HepG2 (cell line): ENCODE data around the gene SRSF4. TPM values are rescaled to one million over a fixed set of nuclear protein-coding genes. Genes with fewer than 3 reads are reported as not detected.

ENCODE experiments used
- ATAC-seq: fragments of 200-7000 bp; cut with Tn5 transposase; 3 replicates; pipeline ENCODE4 v1.9.1; 2020; ENCODE audit warnings: mild to moderate bottlenecking, moderate library complexity
- BruUV-seq: library from RNA; stranded (reverse); fragments of 400-500 nt; replicated peaks from 2 replicates; lab custom pipeline; 2021; lab: Mats Ljungman, UMichigan
- CTCF ChIA-PET: fragments of 300-600 bp; formaldehyde crosslinking; extraction: SDS; loops from one replicate; lab custom pipeline; 2021; ENCODE audit warnings: low total read pairs, inconsistent platforms, low intra/inter-chr PET ratio; lab: Yijun Ruan, JAX
- POLR2A ChIA-PET: fragments of 350-600 bp; sonication (Branson Sonifier 250); formaldehyde crosslinking; loops from one replicate; lab custom pipeline; 2020; ENCODE audit warnings: antibody characterized with exemption, inconsistent platforms; lab: Yijun Ruan, JAX
- DNase-seq: peaks from one replicate; pipeline ENCODE4 v3.0.0-alpha.2; 2015; ENCODE audit warnings: low spot score
- FAIRE-seq: peaks from 3 replicates; lab custom pipeline; 2011; peaks lifted over from hg19 to GRCh38; lab: Jason Lieb, UNC
- H2AFZ ChIP-seq: one replicate; pipeline ENCODE4 v1.6.1; 2011; ENCODE audit warnings: low read length, inconsistent platforms
- H3K27ac ChIP-seq: fragments of 300-600 bp; 3 replicates; pipeline ENCODE4 v1.8.0; 2011; ENCODE audit warnings: mixed run types, mild to moderate bottlenecking, mixed read lengths, low read length, inconsistent platforms; ENCODE audit not compliant: insufficient read depth; ENCODE audit errors: extremely low read length
- H3K27me3 ChIP-seq, 2 experiments: fragments of 200-600 bp in 1 of 2; 2 replicates in 1 of 2; 3 replicates in 1 of 2; pipeline versions ENCODE4 v1.6.0 to v1.8.0; 2011; ENCODE audit warnings: low read length in 2 of 2, mild to moderate bottlenecking in 2 of 2, moderate library complexity in 2 of 2, inconsistent platforms in 1 of 2; ENCODE audit not compliant: insufficient read depth in 2 of 2, control insufficient read depth in 1 of 2
- H3K36me3 ChIP-seq, 2 experiments: fragments of 200-600 bp in 1 of 2; replicated peaks in 1 of 2; 2 replicates in 1 of 2; 3 replicates in 1 of 2; pipeline versions ENCODE4 v1.5.1 to v1.8.0; 2011; ENCODE audit warnings: low read length in 2 of 2, inconsistent platforms in 1 of 2; ENCODE audit not compliant: insufficient read depth in 2 of 2, control insufficient read depth in 1 of 2
- H3K4me1 ChIP-seq: 2 replicates; pipeline ENCODE4 v1.5.1; 2012; ENCODE audit warnings: low read length, inconsistent platforms; ENCODE audit not compliant: insufficient read depth
- H3K4me2 ChIP-seq: 2 replicates; pipeline ENCODE4 v1.6.0; 2011; ENCODE audit warnings: low read depth, low read length, inconsistent platforms
- H3K4me3 ChIP-seq, 3 experiments: fragments of 200-600 bp in 1 of 3; sonication (generic), shearing (Covaris generic) in 1 of 3; replicated peaks in 1 of 3; 2 replicates each; pipeline ENCODE4 v1.5.1; 2011 to 2016; ENCODE audit warnings: low read length in 3 of 3, inconsistent platforms in 2 of 3, low read depth in 2 of 3, mild to moderate bottlenecking in 2 of 3, control low read depth in 1 of 3, mixed read lengths in 1 of 3; ENCODE audit not compliant: insufficient read depth in 1 of 3
- H3K79me2 ChIP-seq: one replicate; pipeline ENCODE4 v1.6.1; 2011; ENCODE audit warnings: low read length, inconsistent platforms; ENCODE audit not compliant: insufficient read depth
- H3K9ac ChIP-seq: 2 replicates; pipeline ENCODE4 v1.6.0; 2011; ENCODE audit warnings: mild to moderate bottlenecking, low read depth, low read length, inconsistent platforms; ENCODE audit not compliant: insufficient read depth
- H3K9me3 ChIP-seq: 2 replicates; pipeline ENCODE4 v1.5.1; 2012; ENCODE audit warnings: mild to moderate bottlenecking, low read length
- H4K20me1 ChIP-seq: 2 replicates; pipeline ENCODE4 v1.6.0; 2011; ENCODE audit warnings: inconsistent platforms, mild to moderate bottlenecking, low read length, moderate library complexity; ENCODE audit not compliant: insufficient read depth
- ATAD3A ChIP-seq: sonication (generic); formaldehyde crosslinking; IDR thresholded peaks from 2 replicates; pipeline ENCODE4 v1.4.0; 2020; ENCODE audit warnings: missing genetic modification reagents
- CENPT ChIP-seq: sonication (generic); formaldehyde crosslinking; IDR thresholded peaks from 2 replicates; pipeline ENCODE4 v1.8.0; 2022; ENCODE audit warnings: low read depth, mild to moderate bottlenecking, moderate library complexity, missing genetic modification reagents
- HNRNPL ChIP-seq: fragments of 200-400 bp; formaldehyde crosslinking; IDR thresholded peaks from 2 replicates; pipeline ENCODE4 v1.6.1; 2017; ENCODE audit warnings: mild to moderate bottlenecking, low read depth, low read length
- HOXA9 ChIP-seq: sonication (generic); formaldehyde crosslinking; IDR thresholded peaks from 2 replicates; pipeline ENCODE4 v1.8.1; 2022; ENCODE audit warnings: missing genetic modification reagents, mild to moderate bottlenecking, moderate library complexity, borderline replicate concordance
- MATR3 ChIP-seq: sonication (generic); formaldehyde crosslinking; IDR thresholded peaks from 2 replicates; pipeline ENCODE4 v1.4.0; 2020; ENCODE audit warnings: missing genetic modification reagents
- NCOA2 ChIP-seq: sonication (generic); formaldehyde crosslinking; IDR thresholded peaks from 2 replicates; pipeline ENCODE4 v1.8.0; 2022; ENCODE audit warnings: inconsistent platforms
- SSRP1 ChIP-seq: IDR thresholded peaks from 2 replicates; pipeline ENCODE4 v1.6.1; 2016; ENCODE audit warnings: control low read depth
- ZC3H13 ChIP-seq: sonication (generic); formaldehyde crosslinking; IDR thresholded peaks from 2 replicates; pipeline ENCODE4 v1.8.1; 2023; ENCODE audit warnings: mild to moderate bottlenecking, missing genetic modification reagents, moderate library complexity
- ZFP37 ChIP-seq: sonication (generic); formaldehyde crosslinking; IDR thresholded peaks from 2 replicates; pipeline ENCODE4 v1.4.0; 2020; ENCODE audit warnings: missing genetic modification reagents, borderline replicate concordance
- ZNF124 ChIP-seq: sonication (generic); formaldehyde crosslinking; IDR thresholded peaks from 2 replicates; pipeline ENCODE4 v1.4.0; 2020; ENCODE audit warnings: missing genetic modification reagents
- ZNF251 ChIP-seq: sonication (generic); formaldehyde crosslinking; IDR thresholded peaks from 2 replicates; pipeline ENCODE4 v1.9.0; 2021; ENCODE audit warnings: mild to moderate bottlenecking, missing genetic modification reagents
- ZNF44 ChIP-seq: sonication (generic); formaldehyde crosslinking; IDR thresholded peaks from 2 replicates; pipeline ENCODE4 v1.5.1; 2020; ENCODE audit warnings: mild to moderate bottlenecking, missing genetic modification reagents
- WGBS: methylation state at CpG from one replicate; pipeline ENCODE4 v1.1.6; 2017; ENCODE audit warnings: low lambda C conversion rate; 5-methylcytosine and 5-hydroxymethylcytosine counted together
- in situ Hi-C: cut with HindIII; loops from 2 replicates; pipeline ENCODE4 v1.10.0; 2017; ENCODE audit warnings: low pct_unique_long_range_greater_than_20kb; ENCODE audit not compliant: extremely low pct_ligation_motif_present
- intact Hi-C: fragments of 100-400 bp; cut with micrococcal nuclease; formaldehyde crosslinking; loops from one replicate; pipeline ENCODE4 v1.10.0; 2022; ENCODE audit not compliant: unreplicated experiment
- polyA plus RNA-seq, 8 experiments: library from polyadenylated mRNA; depleted of rRNA in 3 of 8; stranded (reverse) in 7 of 8; unstranded in 1 of 8; fragments of >200 nt; fragmentation: Illumina TruSeq in 4 of 8; extraction: Trizol in 4 of 8; gene quantifications; 2 replicates each; pipeline versions ENCODE4 v1.2.1 to v1.2.3, GENCODE V29; 2011 to 2016; ENCODE audit warnings: low read depth in 4 of 8, missing spikeins in 1 of 8, mixed read lengths in 1 of 8; ENCODE audit not compliant: insufficient read depth in 1 of 8
- total RNA-seq, 5 experiments: library from RNA; depleted of rRNA; stranded (reverse); fragments of >200 nt; fragmentation: Illumina TruSeq; extraction: Trizol; gene quantifications; 2 replicates each; pipeline ENCODE4 v1.2.3, GENCODE V29; 2016; ENCODE audit warnings: low read depth in 1 of 5
- TF ChIP-seq, protein P1 (sequence below): IDR thresholded peaks from 2 replicates; pipeline ENCODE4 v1.6.1; 2012; ENCODE audit warnings: low read depth, low read length, improper control_type of control experiment
- TF ChIP-seq, protein P2 (sequence below): sonication (generic); formaldehyde crosslinking; IDR thresholded peaks from 2 replicates; pipeline ENCODE4 v1.4.0; 2020; ENCODE audit warnings: missing genetic modification reagents, mild to moderate bottlenecking, borderline replicate concordance
- TF ChIP-seq, protein P3 (sequence below): IDR thresholded peaks from 2 replicates; pipeline ENCODE4 v1.6.1; 2016; ENCODE audit warnings: missing biosample characterization, missing genetic modification reagents, low read depth

SRSF4 gene
- total and polyA plus RNA-seq, 2 of the 13 experiments (the other 11 are each of a cell fraction or from before 2014, with no cell fraction given): 37.7 to 50.9 TPM

DNA sequence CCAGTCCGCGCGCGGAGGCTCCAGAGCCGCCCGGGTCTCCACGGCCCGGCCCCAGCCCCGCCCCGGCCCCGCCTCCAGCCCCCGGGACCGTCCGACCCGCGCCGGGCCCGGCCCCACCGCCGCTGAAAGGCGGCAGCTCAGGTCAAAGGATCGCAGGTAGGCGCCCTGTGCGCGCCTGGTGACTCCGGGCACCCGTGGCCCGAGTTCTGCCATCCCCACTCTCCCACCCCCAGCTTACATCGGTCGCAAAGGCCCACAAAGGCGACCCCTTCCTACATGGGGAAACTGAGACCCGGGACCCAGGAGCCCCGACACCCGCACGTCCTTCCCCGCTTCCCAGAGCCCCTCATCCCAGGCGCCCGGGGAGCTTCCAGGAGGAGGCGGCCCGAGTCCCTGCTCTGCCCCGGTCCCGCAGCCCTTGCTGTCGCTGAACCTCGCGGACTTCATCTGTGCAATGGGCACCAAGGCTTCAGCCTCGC, 57.8 kb downstream of the SRSF4 start, which contains the start of gene TMEM200B (continued):
- TF ChIP-seq ZC3H13 (CRISPR knock-in tag) (0 out of 2 replicates have a peak, but pooled peaks have one; percentile 54), HOXA9 (CRISPR knock-in tag) (0 out of 2 replicates have a peak, but pooled peaks have one; percentile 27)

DNA sequence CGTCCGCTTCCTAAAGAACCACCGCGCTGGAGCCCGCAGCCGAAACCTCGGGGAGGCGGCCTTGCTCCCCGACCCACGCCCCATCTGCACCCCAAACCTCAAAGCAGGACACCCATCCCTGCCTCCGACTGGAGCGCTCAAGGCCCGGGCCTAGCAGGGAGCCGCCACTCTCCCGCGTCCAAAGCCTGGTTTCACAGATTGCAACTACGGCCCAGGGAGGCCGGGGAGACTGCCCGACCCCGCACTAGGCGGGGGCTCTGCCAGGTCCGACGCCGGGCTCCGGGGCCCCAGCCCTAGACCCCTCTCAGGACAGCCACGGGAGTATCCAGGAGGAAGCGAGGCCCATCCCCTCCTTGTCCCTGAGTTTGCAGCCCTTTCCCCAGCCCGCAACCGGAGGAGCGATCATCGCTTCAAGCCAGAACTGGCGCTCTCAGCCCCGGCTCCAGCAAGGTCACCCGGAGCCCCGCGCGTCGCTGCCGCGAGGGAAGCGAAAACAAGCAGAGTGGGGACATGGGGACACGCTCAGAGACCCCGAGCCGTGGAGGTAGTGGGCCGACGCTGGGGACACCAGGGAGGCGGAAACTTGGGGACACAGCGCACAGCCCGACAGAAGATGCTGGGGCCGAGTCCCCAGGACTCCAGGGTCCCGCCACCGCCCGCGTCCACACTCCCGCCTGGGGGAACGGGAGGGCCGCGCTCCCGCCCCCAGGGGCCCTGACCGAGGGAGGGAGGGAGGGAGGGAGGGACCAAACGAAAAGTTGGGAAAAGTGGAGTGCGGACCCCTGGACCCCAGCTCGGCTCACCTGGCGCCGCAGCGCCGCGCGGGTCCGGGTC, 58.4 kb downstream of the SRSF4 start:
- H2AFZ ChIP-seq: no peak overlapping the region
- TF ChIP-seq NCOA2: no peak
- TF ChIP-seq, protein P1, sequence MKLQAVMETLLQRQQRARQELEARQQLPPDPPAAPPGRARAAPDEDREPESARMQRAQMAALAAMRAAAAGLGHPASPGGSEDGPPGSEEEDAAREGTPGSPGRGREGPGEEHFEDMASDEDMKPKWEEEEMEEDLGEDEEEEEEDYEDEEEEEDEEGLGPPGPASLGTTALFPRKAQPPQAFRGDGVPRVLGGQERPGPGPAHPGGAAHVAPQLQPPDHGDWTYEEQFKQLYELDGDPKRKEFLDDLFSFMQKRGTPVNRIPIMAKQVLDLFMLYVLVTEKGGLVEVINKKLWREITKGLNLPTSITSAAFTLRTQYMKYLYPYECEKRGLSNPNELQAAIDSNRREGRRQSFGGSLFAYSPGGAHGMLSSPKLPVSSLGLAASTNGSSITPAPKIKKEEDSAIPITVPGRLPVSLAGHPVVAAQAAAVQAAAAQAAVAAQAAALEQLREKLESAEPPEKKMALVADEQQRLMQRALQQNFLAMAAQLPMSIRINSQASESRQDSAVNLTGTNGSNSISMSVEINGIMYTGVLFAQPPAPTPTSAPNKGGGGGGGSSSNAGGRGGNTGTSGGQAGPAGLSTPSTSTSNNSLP: no peak
- TF ChIP-seq, protein P2, sequence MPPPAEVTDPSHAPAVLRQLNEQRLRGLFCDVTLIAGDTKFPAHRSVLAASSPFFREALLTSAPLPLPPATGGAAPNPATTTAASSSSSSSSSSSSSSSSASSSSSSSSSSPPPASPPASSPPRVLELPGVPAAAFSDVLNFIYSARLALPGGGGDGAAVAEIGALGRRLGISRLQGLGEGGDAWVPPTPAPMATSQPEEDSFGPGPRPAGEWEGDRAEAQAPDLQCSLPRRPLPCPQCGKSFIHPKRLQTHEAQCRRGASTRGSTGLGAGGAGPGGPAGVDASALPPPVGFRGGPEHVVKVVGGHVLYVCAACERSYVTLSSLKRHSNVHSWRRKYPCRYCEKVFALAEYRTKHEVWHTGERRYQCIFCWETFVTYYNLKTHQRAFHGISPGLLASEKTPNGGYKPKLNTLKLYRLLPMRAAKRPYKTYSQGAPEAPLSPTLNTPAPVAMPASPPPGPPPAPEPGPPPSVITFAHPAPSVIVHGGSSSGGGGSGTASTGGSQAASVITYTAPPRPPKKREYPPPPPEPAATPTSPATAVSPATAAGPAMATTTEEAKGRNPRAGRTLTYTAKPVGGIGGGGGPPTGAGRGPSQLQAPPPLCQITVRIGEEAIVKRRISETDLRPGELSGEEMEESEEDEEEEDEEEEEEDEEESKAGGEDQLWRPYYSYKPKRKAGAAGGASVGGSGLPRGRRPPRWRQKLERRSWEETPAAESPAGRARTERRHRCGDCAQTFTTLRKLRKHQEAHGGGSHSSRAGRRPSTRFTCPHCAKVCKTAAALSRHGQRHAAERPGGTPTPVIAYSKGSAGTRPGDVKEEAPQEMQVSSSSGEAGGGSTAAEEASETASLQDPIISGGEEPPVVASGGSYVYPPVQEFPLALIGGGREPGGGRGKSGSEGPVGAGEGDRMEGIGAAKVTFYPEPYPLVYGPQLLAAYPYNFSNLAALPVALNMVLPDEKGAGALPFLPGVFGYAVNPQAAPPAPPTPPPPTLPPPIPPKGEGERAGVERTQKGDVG (CRISPR knock-in tag): 0 out of 2 replicates have a peak, but pooled peaks have one; percentile 29
- TF ChIP-seq, protein P3, sequence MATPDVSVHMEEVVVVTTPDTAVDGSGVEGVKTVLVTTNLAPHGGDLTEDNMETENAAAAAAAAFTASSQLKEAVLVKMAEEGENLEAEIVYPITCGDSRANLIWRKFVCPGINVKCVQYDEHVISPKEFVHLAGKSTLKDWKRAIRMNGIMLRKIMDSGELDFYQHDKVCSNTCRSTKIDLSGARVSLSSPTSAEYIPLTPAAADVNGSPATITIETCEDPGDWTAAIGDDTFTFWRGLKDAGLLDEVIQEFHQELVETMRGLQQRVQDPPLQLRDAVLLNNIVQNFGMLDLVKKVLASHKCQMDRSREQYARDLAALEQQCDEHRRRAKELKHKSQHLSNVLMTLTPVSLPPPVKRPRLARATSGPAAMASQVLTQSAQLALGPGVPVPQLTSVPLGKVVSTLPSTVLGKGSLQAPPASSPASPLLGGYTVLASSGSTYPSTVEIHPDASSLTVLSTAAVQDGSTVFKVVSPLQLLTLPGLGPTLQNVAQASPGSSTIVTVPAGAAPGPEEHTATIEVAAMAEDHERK (CRISPR knock-in tag): no peak
- no peak for TF ChIP-seq ZNF124 (CRISPR knock-in tag)
- TF ChIP-seq ZNF44 (CRISPR knock-in tag): no peak
- TF ChIP-seq ATAD3A (CRISPR knock-in tag): no peak
- no peak for TF ChIP-seq CENPT
- no peak for TF ChIP-seq HNRNPL
- no peak for TF ChIP-seq ZNF251
- 0 out of 2 replicates have a peak, but pooled peaks have one; percentile 36 for TF ChIP-seq MATR3 (CRISPR knock-in tag)
- no peak for TF ChIP-seq SSRP1
- no peak for TF ChIP-seq ZFP37 (CRISPR knock-in tag)

More for the DNA sequence above, 58.4 kb downstream of the SRSF4 start:
- intact Hi-C loops (loop anchor here (10.0 kb wide), 1 partner anchor 238 kb away; no protein-coding TSS in a partner anchor), in situ Hi-C loops (loop anchor here (10.0 kb wide), 1 partner anchor 238 kb away; no protein-coding TSS in a partner anchor)
- H4K20me1 ChIP-seq: no peaks in the 10 kb centered on the region
- H3K36me3 ChIP-seq: peaks cover 0 to 1% of the 10 kb centered on the region in 2 experiments; a peak in 1 of 5 replicates
- H3K9me3 ChIP-seq: no peaks in the 10 kb centered on the region
- peaks cover 2 to 11% of the 10 kb centered on the region in 2 experiments; a peak in 2 of 5 replicates for H3K27me3 ChIP-seq
- 75% methylated on average over 13 of the region's 70 CpGs for WGBS
- ATAC-seq (peak; percentile 2; the same call in 2 of the 3 replicates), DNase-seq (no peak), FAIRE-seq (no peak)
- no TSS peak for BruUV-seq
- no peaks in the 10 kb centered on the region for H3K79me2 ChIP-seq
- peak overlapping the region; percentile 43; the same call in 1 of the 2 replicates for H3K9ac ChIP-seq
- H3K27ac ChIP-seq: no peak overlapping the region
- peak overlapping the region; percentile 96 for H3K4me2 ChIP-seq
- CTCF ChIA-PET: no interaction called here
- H3K4me1 ChIP-seq: peaks cover 14% of the 10 kb centered on the region
- peak overlapping the region; percentile 76 to 89 (median 85); a peak in 5 of 6 replicates for H3K4me3 ChIP-seq
- POLR2A ChIA-PET: interaction anchor here (1.0 to 2.5 kb wide), 5 partner anchors 17 to 63 kb away, joined by 3 to 24 read pairs (median 4); partner anchors contain the start of gene SRSF4
